ENCODE results near the gene FEN1. TPM values are rescaled to one million over a fixed set of nuclear protein-coding genes. Genes with fewer than 3 reads are reported as not detected.

FEN1 gene
- total RNA-seq, 1 donor = 9.0 TPM

GRCh38 chr11:61744609-61745156 lies 48.0 kb upstream of the FEN1 start:
- Histone ChIP-seq H3K4me2 (ENCODE audit: insufficient read depth, low read length) (no peak overlapping the region), H3K4me3 (ENCODE audit: insufficient read depth, low read length) (no peak overlapping the region), H3K9me3 (ENCODE audit: low read depth, low read length) (no peaks in the 10 kb centered on the region), H3K79me2 (ENCODE audit: insufficient read depth, low read length) (no peaks in the 10 kb centered on the region), H2AFZ (ENCODE audit: low read length) (no peak overlapping the region), H3K4me1 (ENCODE audit: insufficient read depth, low read length) (peaks cover 4% of the 10 kb centered on the region), H4K20me1 (ENCODE audit: insufficient read depth, low read length) (no peaks in the 10 kb centered on the region), H3K27ac (ENCODE audit: low read depth, low read length) (no peak overlapping the region), H3K36me3 (ENCODE audit: insufficient read depth, low read length) (peaks cover 7% of the 10 kb centered on the region), H3K27me3 (ENCODE audit: insufficient read depth, low read length) (no peaks in the 10 kb centered on the region)
- no peak for DNase-seq (ENCODE audit: insufficient read length, low spot score, missing footprints)
- no peak for TF ChIP-seq CTCF (IDR thresholded peaks at IDR 0.05; ENCODE audit: extremely low read depth, low read depth, low read length)

GRCh38 chr11:61745781-61746441 lies 46.8 kb upstream of the FEN1 start:
- H3K27ac ChIP-seq (ENCODE audit: low read depth, low read length) = no peak overlapping the region
- peaks cover 4% of the 10 kb centered on the region for H3K4me1 ChIP-seq (ENCODE audit: insufficient read depth, low read length)
- peaks cover 4% of the 10 kb centered on the region for H3K36me3 ChIP-seq (ENCODE audit: insufficient read depth, low read length)
- no peak overlapping the region for H3K4me3 ChIP-seq (ENCODE audit: insufficient read depth, low read length)
- H4K20me1 ChIP-seq (ENCODE audit: insufficient read depth, low read length) = no peaks in the 10 kb centered on the region
- no peaks in the 10 kb centered on the region for H3K79me2 ChIP-seq (ENCODE audit: insufficient read depth, low read length)
- H3K9me3 ChIP-seq (ENCODE audit: low read depth, low read length) = no peaks in the 10 kb centered on the region
- no peak for DNase-seq (ENCODE audit: insufficient read length, low spot score, missing footprints)
- H3K4me2 ChIP-seq (ENCODE audit: insufficient read depth, low read length) = no peak overlapping the region
- TF ChIP-seq CTCF (IDR thresholded peaks at IDR 0.05; ENCODE audit: extremely low read depth, low read depth, low read length) = no peak
- no peak overlapping the region for H2AFZ ChIP-seq (ENCODE audit: low read length)
- no peaks in the 10 kb centered on the region for H3K27me3 ChIP-seq (ENCODE audit: insufficient read depth, low read length)

DNA sequence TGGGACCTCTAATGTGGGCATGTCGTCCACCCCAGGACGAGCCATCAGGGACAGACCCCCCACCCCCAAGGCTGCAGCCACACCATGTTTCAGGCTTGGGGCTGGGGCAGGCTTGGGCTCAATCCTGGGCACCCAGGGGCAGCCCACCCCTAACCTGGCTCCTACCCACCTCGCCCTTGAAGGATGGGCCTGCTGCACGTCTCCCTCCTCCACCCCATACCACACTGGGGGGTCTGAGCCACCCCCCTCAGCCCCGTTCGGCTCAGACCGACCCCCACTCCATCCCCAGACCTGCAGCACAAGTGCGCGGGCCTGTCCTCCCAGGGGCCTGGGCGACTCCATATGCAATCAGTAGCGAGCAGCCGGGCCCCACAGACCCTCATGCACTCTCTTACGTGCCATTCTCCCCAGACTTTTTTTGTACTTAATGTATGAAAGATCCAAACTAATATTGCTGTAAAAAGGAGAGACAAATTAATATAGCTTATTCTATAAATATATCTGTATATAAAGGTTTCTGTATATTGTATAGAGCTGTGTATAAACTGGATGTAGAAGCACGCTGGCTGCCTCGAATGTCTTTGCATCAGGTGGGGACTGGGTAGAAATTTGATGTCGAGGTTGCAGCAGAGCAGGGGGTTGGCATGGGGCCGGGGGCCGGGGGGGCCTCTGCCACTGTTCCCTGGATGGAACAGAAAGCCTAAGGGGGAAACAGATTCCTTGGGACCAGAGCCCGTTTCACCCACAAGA lies 46.1 kb upstream of the FEN1 start:
- H3K4me1 ChIP-seq (ENCODE audit: insufficient read depth, low read length) = peaks cover 4% of the 10 kb centered on the region
- no peaks in the 10 kb centered on the region for H3K79me2 ChIP-seq (ENCODE audit: insufficient read depth, low read length)
- TF ChIP-seq CTCF (IDR thresholded peaks at IDR 0.05; ENCODE audit: extremely low read depth, low read depth, low read length) = no peak
- H3K9me3 ChIP-seq (ENCODE audit: low read depth, low read length) = no peaks in the 10 kb centered on the region
- no peaks in the 10 kb centered on the region for H4K20me1 ChIP-seq (ENCODE audit: insufficient read depth, low read length)
- H3K36me3 ChIP-seq (ENCODE audit: insufficient read depth, low read length) = peaks cover 4% of the 10 kb centered on the region
- H3K27ac ChIP-seq (ENCODE audit: low read depth, low read length) = no peak overlapping the region
- H2AFZ ChIP-seq (ENCODE audit: low read length) = no peak overlapping the region
- H3K4me2 ChIP-seq (ENCODE audit: insufficient read depth, low read length) = no peak overlapping the region
- no peak for DNase-seq (ENCODE audit: insufficient read length, low spot score, missing footprints)
- H3K27me3 ChIP-seq (ENCODE audit: insufficient read depth, low read length) = no peaks in the 10 kb centered on the region
- H3K4me3 ChIP-seq (ENCODE audit: insufficient read depth, low read length) = no peak overlapping the region
